H1 (cell line): ENCODE measurements around the gene CCDC60. TPM values are rescaled to one million over a fixed set of nuclear protein-coding genes. Genes with fewer than 3 reads are reported as not detected.

Source experiments
- CTCF ChIA-PET: fragments of 300-600 bp; sonication (Branson Sonifier 250); formaldehyde crosslinking; loops from one replicate; lab custom pipeline; 2021; ENCODE audit not compliant: partially characterized antibody; lab: Charles Lee
- POLR2A ChIA-PET: fragments of 300-600 bp; sonication (Branson Sonifier 250); formaldehyde crosslinking; loops from one replicate; lab custom pipeline; 2021; ENCODE audit warnings: inconsistent platforms; ENCODE audit not compliant: partially characterized antibody; lab: Charles Lee
- DNase-seq, 2 experiments: peaks; one replicate each; pipeline versions ENCODE4 v3.0.0 to v3.0.0-alpha.2; 2010 to 2022; ENCODE audit warnings: low spot score in 2 of 2, low read depth in 1 of 2, mixed read lengths in 1 of 2
- FAIRE-seq: peaks from 2 replicates; lab custom pipeline; 2011; peaks lifted over from hg19 to GRCh38; lab: Jason Lieb, UNC
- H2AFZ ChIP-seq: 2 replicates; pipeline ENCODE4 v1.8.1; 2012; ENCODE audit warnings: low read length, inconsistent platforms
- H2AK5ac ChIP-seq: 2 replicates; pipeline ENCODE4 v1.6.1; 2013; ENCODE audit warnings: low read depth, low read length
- H2BK120ac ChIP-seq: replicated peaks from 2 replicates; pipeline ENCODE3; 2013; ENCODE audit warnings: low read depth, low read length, inconsistent platforms
- H2BK12ac ChIP-seq: 2 replicates; pipeline ENCODE4 v1.6.1; 2013; ENCODE audit warnings: low read depth, low read length
- H2BK15ac ChIP-seq: 2 replicates; pipeline ENCODE4 v1.6.1; 2013; ENCODE audit warnings: low read length
- H2BK20ac ChIP-seq: 2 replicates; pipeline ENCODE4 v1.6.1; 2013; ENCODE audit warnings: low read length
- H2BK5ac ChIP-seq: 2 replicates; pipeline ENCODE4 v1.6.1; 2013; ENCODE audit warnings: low read depth, low read length
- H3K14ac ChIP-seq: 2 replicates; pipeline ENCODE4 v1.6.1; 2013; ENCODE audit warnings: inconsistent platforms; ENCODE audit not compliant: insufficient read length
- H3K18ac ChIP-seq: 2 replicates; pipeline ENCODE4 v1.6.1; 2013; ENCODE audit warnings: low read length; ENCODE audit errors: extremely low read depth
- H3K23ac ChIP-seq: 2 replicates; pipeline ENCODE4 v1.6.1; 2013; ENCODE audit warnings: inconsistent platforms; ENCODE audit not compliant: insufficient read length
- H3K23me2 ChIP-seq: 2 replicates; pipeline ENCODE4 v1.6.1; 2013; ENCODE audit warnings: low read depth, low read length
- H3K27ac ChIP-seq: 2 replicates; pipeline ENCODE4 v1.6.1; 2011; ENCODE audit warnings: low read depth, low read length, inconsistent platforms
- H3K27me3 ChIP-seq, 4 experiments: replicated peaks in 1 of 4; 1 replicate in 1 of 4; 2 replicates in 3 of 4; pipeline versions ENCODE4 v1.6.1 to v1.8.1; 2011 to 2013; ENCODE audit warnings: low read length in 3 of 4, mild to moderate bottlenecking in 3 of 4, inconsistent platforms in 2 of 4, mixed read lengths in 2 of 4, moderate library complexity in 1 of 4; ENCODE audit not compliant: control insufficient read depth in 3 of 4, insufficient read depth in 3 of 4; ENCODE audit errors: extremely low read depth in 1 of 4
- H3K36me3 ChIP-seq, 4 experiments: 2 replicates each; pipeline versions ENCODE4 v1.6.1 to v1.8.1; 2011 to 2013; ENCODE audit warnings: mild to moderate bottlenecking in 4 of 4, low read length in 3 of 4, moderate library complexity in 2 of 4, control low read depth in 1 of 4, inconsistent platforms in 1 of 4; ENCODE audit not compliant: insufficient read depth in 4 of 4, control insufficient read depth in 2 of 4
- H3K4ac ChIP-seq: replicated peaks from 2 replicates; pipeline ENCODE3; 2013; ENCODE audit warnings: low read length, low read depth, mixed read lengths, inconsistent platforms; ENCODE audit not compliant: insufficient read length
- H3K4me1 ChIP-seq, 4 experiments: replicated peaks in 1 of 4; 1 replicate in 1 of 4; 2 replicates in 3 of 4; pipeline versions ENCODE4 v1.6.1 to v1.8.1; 2011 to 2013; ENCODE audit warnings: low read length in 3 of 4, inconsistent platforms in 2 of 4, mixed read lengths in 1 of 4; ENCODE audit not compliant: insufficient read depth in 4 of 4, control insufficient read depth in 3 of 4
- H3K4me2 ChIP-seq, 2 experiments: 2 replicates each; pipeline versions ENCODE4 v1.6.1 to v1.8.1; 2011 to 2013; ENCODE audit warnings: low read depth in 2 of 2, low read length in 2 of 2, control low read depth in 1 of 2, inconsistent platforms in 1 of 2, mild to moderate bottlenecking in 1 of 2; ENCODE audit not compliant: insufficient read depth in 1 of 2
- H3K4me3 ChIP-seq, 4 experiments: fragments of 200-600, 300-600 bp in 1 of 4; sonication (generic), shearing (Covaris generic), sonication (Bioruptor Twin) in 1 of 4; 2 replicates each; pipeline versions ENCODE4 v1.5.1 to v1.8.1; 2011 to 2016; ENCODE audit warnings: low read length in 4 of 4, low read depth in 3 of 4, control low read depth in 2 of 4, inconsistent platforms in 2 of 4, mild to moderate bottlenecking in 2 of 4, mixed read lengths in 1 of 4, moderate library complexity in 1 of 4; ENCODE audit not compliant: insufficient read depth in 2 of 4; ENCODE audit errors: extremely low read depth in 1 of 4
- H3K56ac ChIP-seq: replicated peaks from 2 replicates; pipeline ENCODE3; 2013; ENCODE audit warnings: low read depth, mild to moderate bottlenecking, mixed read lengths, low read length, inconsistent platforms; ENCODE audit not compliant: insufficient read length
- H3K79me1 ChIP-seq: 2 replicates; pipeline ENCODE4 v1.6.1; 2013; ENCODE audit warnings: low read depth, low read length, control low read depth
- H3K79me2 ChIP-seq, 2 experiments: 2 replicates each; pipeline versions ENCODE4 v1.6.1 to v1.8.1; 2012 to 2013; ENCODE audit warnings: low read length in 2 of 2, mild to moderate bottlenecking in 2 of 2, inconsistent platforms in 1 of 2; ENCODE audit not compliant: insufficient read depth in 2 of 2, control insufficient read depth in 1 of 2
- H3K9ac ChIP-seq, 4 experiments: replicated peaks in 1 of 4; 1 replicate in 1 of 4; 2 replicates in 3 of 4; pipeline versions ENCODE4 v1.6.1 to v1.8.1; 2011 to 2013; ENCODE audit warnings: low read depth in 3 of 4, low read length in 3 of 4, control low read depth in 2 of 4, mild to moderate bottlenecking in 2 of 4, moderate library complexity in 2 of 4, inconsistent platforms in 1 of 4; ENCODE audit errors: extremely low read depth in 1 of 4
- H3K9me3 ChIP-seq, 2 experiments: 2 replicates each; pipeline versions ENCODE4 v1.6.1 to v1.8.1; 2012 to 2013; ENCODE audit warnings: mild to moderate bottlenecking in 2 of 2, moderate library complexity in 2 of 2, control low read depth in 1 of 2, inconsistent platforms in 1 of 2, low read depth in 1 of 2, low read length in 1 of 2, mixed read lengths in 1 of 2; ENCODE audit not compliant: insufficient read depth in 2 of 2
- H4K20me1 ChIP-seq, 2 experiments: replicated peaks in 1 of 2; 2 replicates each; pipeline versions ENCODE3 to v1.8.1; 2011 to 2013; ENCODE audit warnings: inconsistent platforms in 2 of 2, low read length in 2 of 2, mild to moderate bottlenecking in 1 of 2; ENCODE audit not compliant: insufficient read depth in 2 of 2, control insufficient read depth in 1 of 2
- H4K5ac ChIP-seq: 2 replicates; pipeline ENCODE4 v1.6.1; 2013; ENCODE audit warnings: low read length, low read depth, mixed read lengths, inconsistent platforms; ENCODE audit not compliant: insufficient read length
- H4K8ac ChIP-seq: 2 replicates; pipeline ENCODE4 v1.8.0; 2013; ENCODE audit warnings: mild to moderate bottlenecking, moderate library complexity, low read length, inconsistent platforms; ENCODE audit not compliant: insufficient read depth; ENCODE audit errors: extremely low read depth
- H4K91ac ChIP-seq: replicated peaks from 2 replicates; pipeline ENCODE3; 2013; ENCODE audit warnings: low read length, mixed read lengths, inconsistent platforms; ENCODE audit not compliant: insufficient read length
- ASH2L ChIP-seq: fragments of 200-600, 300-600 bp; sonication (generic); IDR thresholded peaks from one replicate; pipeline ENCODE4 v1.7.1; 2017; ENCODE audit warnings: low read length
- GABPA ChIP-seq: IDR thresholded peaks from 2 replicates; pipeline ENCODE4 v1.6.1; 2011; ENCODE audit warnings: mild to moderate bottlenecking, low read length, moderate library complexity, borderline replicate concordance; ENCODE audit not compliant: insufficient read depth
- KDM5A ChIP-seq: fragments of 200-600 bp; IDR thresholded peaks from 2 replicates; pipeline ENCODE4 v1.7.1; 2012; ENCODE audit warnings: mild to moderate bottlenecking, low read length, inconsistent platforms, mixed read lengths
- MAX ChIP-seq: IDR thresholded peaks from 2 replicates; pipeline ENCODE4 v1.6.1; 2012; ENCODE audit warnings: inconsistent platforms
- NRF1 ChIP-seq: IDR thresholded peaks from 2 replicates; pipeline ENCODE4 v1.6.1; 2011; ENCODE audit warnings: mild to moderate bottlenecking, low read depth, low read length, improper control_type of control experiment
- POLR2A ChIP-seq, 2 experiments: IDR thresholded peaks; 1 replicate in 1 of 2; 2 replicates in 1 of 2; pipeline ENCODE4 v1.6.1; 2011; ENCODE audit warnings: low read depth in 2 of 2, low read length in 2 of 2, mild to moderate bottlenecking in 2 of 2; ENCODE audit errors: control extremely low read depth in 1 of 2
- POLR2AphosphoS5 ChIP-seq: IDR thresholded peaks from 2 replicates; pipeline ENCODE4 v1.6.1; 2011; ENCODE audit warnings: low read depth, low read length
- RAD21 ChIP-seq, 2 experiments: IDR thresholded peaks in 1 of 2; conservative IDR thresholded peaks in 1 of 2; 2 replicates each; pipeline ENCODE4 v1.6.1; 2011; ENCODE audit warnings: low read depth in 2 of 2, low read length in 2 of 2, improper control_type of control experiment in 1 of 2, inconsistent platforms in 1 of 2, mild to moderate bottlenecking in 1 of 2, moderate library complexity in 1 of 2
- SIX5 ChIP-seq: IDR thresholded peaks from 2 replicates; pipeline ENCODE4 v1.6.1; 2011; ENCODE audit warnings: mild to moderate bottlenecking, low read depth, low read length
- SP1 ChIP-seq: IDR thresholded peaks from 2 replicates; pipeline ENCODE4 v1.6.1; 2011; ENCODE audit warnings: low read depth, low read length
- SUZ12 ChIP-seq: fragments of 200-600 bp; sonication (generic); IDR thresholded peaks from 2 replicates; pipeline ENCODE4 v1.6.1; 2012; ENCODE audit warnings: mild to moderate bottlenecking, inconsistent platforms, low read length, moderate library complexity, mixed read lengths
- TAF1 ChIP-seq: IDR thresholded peaks from 2 replicates; pipeline ENCODE4 v1.6.1; 2011; ENCODE audit warnings: mild to moderate bottlenecking, low read depth, low read length
- TAF7 ChIP-seq: optimal IDR thresholded peaks from 2 replicates; pipeline ENCODE3; 2011; ENCODE audit warnings: low read depth, mild to moderate bottlenecking, inconsistent platforms, low read length, moderate library complexity, borderline replicate concordance
- YY1 ChIP-seq: IDR thresholded peaks from 2 replicates; pipeline ENCODE4 v1.6.1; 2011; ENCODE audit warnings: low read depth, mild to moderate bottlenecking, low read length
- WGBS, 2 experiments: shearing (Covaris generic) in 1 of 2; methylation state at CpG; one replicate each; pipeline versions ENCODE4 v1.1.6 to v1.1.7; 2013 to 2015; ENCODE audit warnings: low lambda C conversion rate in 2 of 2, mixed read lengths in 2 of 2, inconsistent platforms in 1 of 2, low coverage in 1 of 2, missing lambda C conversion rate in 1 of 2; ENCODE audit not compliant: insufficient replicate concordance in 2 of 2, insufficient coverage in 1 of 2, insufficient read length in 1 of 2; ENCODE audit errors: extremely low coverage in 1 of 2, missing lambda C conversion rate in 1 of 2; 5-methylcytosine and 5-hydroxymethylcytosine counted together
- polyA plus RNA-seq, 7 experiments: library from polyadenylated mRNA; depleted of rRNA in 3 of 7; stranded (reverse) in 5 of 7; unstranded in 2 of 7; fragments of >200 nt in 5 of 7; fragments of 200-250 nt in 2 of 7; gene quantifications; 1 replicate in 5 of 7; 2 replicates in 1 of 7; 4 replicates in 1 of 7; pipeline versions ENCODE4 v1.2.1 to v1.2.3, GENCODE V29; 2011 to 2013; ENCODE audit warnings: missing spikeins in 2 of 7, mixed read lengths in 2 of 7
- total RNA-seq: library from RNA; stranded (reverse); fragmentation: NEBNext Ultra II Directional; extraction: Animal tissue kit (Norgen Biotek cat#: 25700); gene quantifications from 2 replicates; pipeline ENCODE4 v1.2.1, GENCODE V29; 2021

CCDC60 gene
- total and polyA plus RNA-seq, 2 of the 8 experiments (the other 6 are each of a cell fraction or from before 2014, with no cell fraction given) = 0.05 TPM; not detected in 1

DNA sequence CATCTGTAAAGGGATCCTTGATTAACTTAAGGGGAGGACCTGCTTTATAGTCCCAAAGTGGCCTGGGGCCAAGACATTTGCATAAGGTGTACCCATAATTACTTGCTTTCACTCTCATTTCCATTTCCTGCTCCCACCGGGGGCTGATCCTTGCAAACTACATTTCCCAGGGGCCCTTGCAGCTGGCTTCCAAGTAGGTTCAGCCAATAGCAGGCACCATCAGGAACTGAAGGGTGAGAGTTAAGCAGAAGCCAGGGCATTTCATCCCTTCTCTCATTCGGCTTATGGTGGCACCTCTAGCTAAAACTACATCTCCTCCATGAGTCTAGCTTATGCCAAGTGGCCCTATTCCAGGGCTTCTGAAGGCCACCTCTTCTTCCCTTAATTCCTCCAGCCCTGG is 88.8 kb downstream of the CCDC60 start:
- FAIRE-seq = peak; percentile 95
- Histone ChIP-seq H3K79me1 (no peaks in the 10 kb centered on the region), H3K36me3 (no peaks in the 10 kb centered on the region), H3K4ac (no peak overlapping the region), H3K4me2 (peak overlapping the region; percentile 43 to 47), H3K27ac (no peak overlapping the region), H3K9ac (0 out of 7 replicates have a peak overlapping the region, but pooled peaks of 1 of the 4 experiments have one; percentile 38), H2BK120ac (no peak overlapping the region), H2BK5ac (no peak overlapping the region), H4K5ac (no peak overlapping the region), H2BK12ac (no peak overlapping the region), H2BK15ac (no peak overlapping the region), H2AK5ac (no peak overlapping the region), H3K4me3 (no peak overlapping the region), H3K79me2 (no peaks in the 10 kb centered on the region), H3K14ac (no peak overlapping the region), H3K27me3 (no peaks in the 10 kb centered on the region), H3K9me3 (no peaks in the 10 kb centered on the region), H2BK20ac (0 out of 2 replicates have a peak overlapping the region, but pooled peaks have one; percentile 29), H4K20me1 (no peaks in the 10 kb centered on the region), H3K56ac (no peak overlapping the region), H3K23ac (no peak overlapping the region), H3K18ac (no peak overlapping the region; the same call in 1 of the 2 replicates), H3K4me1 (no peaks in the 10 kb centered on the region), H2AFZ (peak overlapping the region; percentile 98), H4K8ac (no peak overlapping the region), H3K23me2 (no peaks in the 10 kb centered on the region), H4K91ac (no peak overlapping the region)
- ChIA-PET POLR2A (interaction anchor here (0.6 to 1.7 kb wide), 6 partner anchors 13 to 367 kb away, joined by 3 to 4 read pairs (median 3); no protein-coding TSS in a partner anchor), CTCF (interaction anchor here (0.9 to 1.5 kb wide), 7 partner anchors 9 to 220 kb away, joined by 3 to 16 read pairs (median 3); no protein-coding TSS in a partner anchor)
- peak in 1 of 2 experiments; percentile 65 for DNase-seq
- 38% methylated on average over 2 of the region's 2 CpGs; no CpG with 5 or more reads in 1 of the 2 experiments for WGBS, 2 experiments
- TF ChIP-seq TAF1 (peak; percentile 40; the same call in 1 of the 2 replicates), SP1 (0 out of 2 replicates have a peak, but pooled peaks have one; percentile 14), TAF7 (peak; percentile 99), SIX5 (peak; percentile 78), RAD21 (IDR thresholded peaks at IDR 0.05 in 1 of 2, conservative IDR thresholded peaks at IDR 0.05 in 1 of 2; ENCODE audit: low read depth in 2 of 2, low read length in 2 of 2) (no peak), POLR2A (IDR thresholded peaks at IDR 0.05; ENCODE audit: control extremely low read depth in 1 of 2, low read depth in 2 of 2, low read length in 2 of 2) (peak; percentile 29 to 87), POLR2AphosphoS5 (peak; percentile 77; the same call in 1 of the 2 replicates), SUZ12 (no peak), MAX (no peak), NRF1 (no peak), GABPA (no peak), YY1 (peak; percentile 35; the same call in 1 of the 2 replicates), ASH2L (no peak), KDM5A (no peak)
